GM20431 (cell line): ENCODE data around the gene SEMA3A.

Experiments
- in situ Hi-C: fragments of 300-500 bp; cut with MseI, MboI; formaldehyde crosslinking; loops from one replicate; pipeline ENCODE4 v1.15.0; 2020; ENCODE audit warnings: low sequenced_read_pairs; ENCODE audit not compliant: unreplicated experiment

The SEMA3A gene

DNA sequence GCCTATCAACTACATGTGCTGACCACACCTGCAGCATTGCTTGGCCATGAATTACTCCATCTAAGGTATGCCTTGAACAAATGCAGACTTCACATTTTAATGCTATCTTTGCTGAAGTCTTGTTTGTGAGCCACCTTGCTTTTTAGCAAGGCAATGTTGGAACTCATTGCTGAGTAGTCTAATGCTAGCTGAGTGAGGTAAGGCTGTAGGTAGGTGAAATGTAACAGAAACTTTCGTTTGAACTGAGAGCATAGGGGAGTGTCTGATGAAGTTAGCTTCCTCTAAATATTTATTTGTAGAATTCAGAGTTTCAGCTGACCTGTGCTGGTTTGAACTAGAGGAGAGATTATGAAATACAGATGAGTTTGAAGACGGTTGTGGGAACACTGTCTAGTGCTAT lies 238.5 kb downstream of the SEMA3A start:
- in situ Hi-C loops, result no loop called here

GRCh38 chr7:83952236-83952635 lies 242.4 kb downstream of the SEMA3A start:
- in situ Hi-C loops, result no loop called here

DNA sequence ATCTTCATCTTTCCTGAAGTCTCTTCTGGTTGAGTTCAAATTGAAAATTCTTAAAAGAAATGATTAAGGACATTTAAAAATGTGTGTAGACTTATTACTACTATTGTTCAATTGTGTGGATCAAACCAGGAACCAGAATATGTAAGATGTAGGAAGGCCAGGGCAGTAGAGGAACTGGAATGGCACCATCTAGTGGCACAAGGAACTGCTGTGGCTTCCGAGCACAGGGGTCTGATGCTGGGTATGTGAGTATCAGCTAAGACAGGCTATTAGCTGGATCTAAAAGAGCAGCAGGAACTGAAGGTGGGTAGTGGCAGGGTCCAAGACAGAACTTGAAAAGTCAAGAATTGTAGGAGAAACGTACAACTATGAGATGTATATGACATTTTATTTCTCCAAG lies 247.3 kb downstream of the SEMA3A start:
- in situ Hi-C loops, result loop anchor here (25.0 kb wide), 1 partner anchor 1065 kb away; no protein-coding TSS in a partner anchor

GRCh38 chr7:83946801-83947200 lies 247.8 kb downstream of the SEMA3A start:
- in situ Hi-C loops, result loop anchor here (25.0 kb wide), 1 partner anchor 1066 kb away; no protein-coding TSS in a partner anchor

DNA sequence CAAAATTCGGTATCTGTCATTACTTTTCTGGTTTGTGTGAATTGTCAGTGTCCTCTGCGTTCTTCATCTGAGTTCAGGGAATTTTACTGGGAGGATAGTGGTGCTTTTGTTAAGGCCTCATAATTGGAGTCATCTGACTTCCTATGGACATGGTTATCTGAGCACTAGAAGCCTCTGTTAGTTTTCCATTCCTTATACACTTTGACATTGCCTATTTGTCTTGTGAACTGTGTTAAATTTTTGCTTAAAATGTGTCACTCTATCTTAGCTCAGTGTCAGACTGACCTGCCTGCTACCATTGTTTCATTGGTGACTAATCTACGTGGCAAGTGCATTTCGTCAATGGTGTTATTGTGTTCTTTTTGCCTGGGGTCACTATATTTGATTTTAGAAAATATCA lies 253.3 kb downstream of the SEMA3A start:
- in situ Hi-C loops, result loop anchor here (25.0 kb wide), 1 partner anchor 1071 kb away; no protein-coding TSS in a partner anchor

- in situ Hi-C loops, result loop anchor here (25.0 kb wide), 1 partner anchor 1074 kb away; no protein-coding TSS in a partner anchor
Observed at GRCh38 chr7:83937930-83938329, 256.7 kb downstream of the SEMA3A start.

GRCh38 chr7:83936056-83936708 lies 258.4 kb downstream of the SEMA3A start:
- in situ Hi-C loops, result loop anchor here (25.0 kb wide), 1 partner anchor 1076 kb away; no protein-coding TSS in a partner anchor

- in situ Hi-C loops, result loop anchor here (25.0 kb wide), 1 partner anchor 1078 kb away; no protein-coding TSS in a partner anchor
Observed at GRCh38 chr7:83934118-83934734, 260.4 kb downstream of the SEMA3A start.

GRCh38 chr7:83931968-83932367 lies 262.6 kb downstream of the SEMA3A start:
- in situ Hi-C loops, result loop anchor here (25.0 kb wide), 1 partner anchor 1080 kb away; no protein-coding TSS in a partner anchor

DNA sequence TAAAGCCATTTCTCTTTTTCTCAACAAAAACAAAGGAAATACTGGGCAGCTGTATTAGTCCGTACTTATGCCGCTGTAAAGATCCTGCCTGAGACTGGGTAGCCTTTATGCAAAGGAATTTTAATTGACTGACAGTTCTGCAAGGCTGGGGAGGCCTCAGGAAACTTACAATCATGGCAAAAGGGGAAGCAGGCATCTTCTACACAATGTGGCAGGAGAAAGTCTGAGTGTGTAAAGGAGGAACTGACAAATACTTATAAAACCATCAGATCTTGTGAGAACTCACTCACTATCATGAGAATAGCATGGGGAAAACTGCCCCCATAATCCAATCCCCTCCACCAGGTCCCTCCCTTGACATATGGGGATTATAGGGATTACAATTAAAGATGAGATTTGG lies 264.3 kb downstream of the SEMA3A start:
- in situ Hi-C loops, result loop anchor here (25.0 kb wide), 1 partner anchor 1082 kb away; no protein-coding TSS in a partner anchor

DNA sequence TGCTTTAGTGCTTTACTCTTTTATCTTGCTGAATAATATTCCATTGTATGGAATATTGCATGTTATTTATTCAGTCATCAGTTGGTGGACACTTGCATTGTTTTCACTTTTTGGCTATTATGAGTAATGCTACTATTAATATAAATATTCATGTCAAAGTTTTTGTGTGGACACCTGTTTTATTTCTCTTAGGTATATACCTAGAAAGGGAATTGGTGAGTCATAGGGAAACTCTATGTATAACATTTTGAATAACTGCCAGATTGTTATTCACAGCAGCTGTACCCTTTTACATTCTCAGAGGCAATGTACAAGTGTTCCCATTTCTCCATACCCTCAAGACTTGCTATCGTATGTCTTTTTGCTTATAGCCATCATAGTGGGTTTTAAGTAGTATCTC lies 268.7 kb downstream of the SEMA3A start:
- in situ Hi-C loops, result loop anchor here (25.0 kb wide), 1 partner anchor 1086 kb away; no protein-coding TSS in a partner anchor

- in situ Hi-C loops, result no loop called here
Observed at GRCh38 chr7:83921941-83922607, 272.5 kb downstream of the SEMA3A start.

DNA sequence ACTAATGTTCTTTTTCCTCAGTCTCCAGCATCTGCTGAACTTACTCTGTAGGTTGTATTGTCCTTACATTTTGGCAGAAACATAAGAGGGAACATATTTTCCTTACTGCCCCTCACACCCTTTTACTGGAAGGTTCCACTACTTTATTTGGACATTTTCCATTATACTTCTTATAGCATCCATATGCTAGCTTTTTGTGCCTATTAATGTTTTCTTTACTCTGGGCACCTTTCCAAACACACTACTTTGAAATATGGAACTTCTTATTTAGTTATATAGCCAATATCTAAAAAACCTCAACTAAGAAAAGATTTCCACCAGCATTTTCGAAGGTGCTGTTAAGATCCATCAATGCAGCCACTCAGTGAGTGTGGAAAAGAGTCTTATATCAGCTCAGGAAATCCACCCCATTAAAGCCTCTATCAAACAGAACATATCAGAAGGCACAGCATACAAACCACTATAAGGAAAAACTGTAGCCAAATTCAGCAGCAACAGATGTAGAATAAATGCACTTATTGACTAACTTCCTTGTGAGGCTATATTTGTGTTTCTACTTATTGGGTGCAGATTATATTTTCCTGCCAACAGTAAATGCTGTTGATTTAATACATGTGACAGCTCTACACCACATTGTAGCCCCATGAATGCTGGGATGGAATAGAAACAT lies 273.2 kb downstream of the SEMA3A start:
- in situ Hi-C loops, result no loop called here

GRCh38 chr7:83918142-83918541 lies 276.4 kb downstream of the SEMA3A start:
- in situ Hi-C loops, result no loop called here

GRCh38 chr7:83913174-83913573 lies 281.4 kb downstream of the SEMA3A start:
- in situ Hi-C loops, result no loop called here

DNA sequence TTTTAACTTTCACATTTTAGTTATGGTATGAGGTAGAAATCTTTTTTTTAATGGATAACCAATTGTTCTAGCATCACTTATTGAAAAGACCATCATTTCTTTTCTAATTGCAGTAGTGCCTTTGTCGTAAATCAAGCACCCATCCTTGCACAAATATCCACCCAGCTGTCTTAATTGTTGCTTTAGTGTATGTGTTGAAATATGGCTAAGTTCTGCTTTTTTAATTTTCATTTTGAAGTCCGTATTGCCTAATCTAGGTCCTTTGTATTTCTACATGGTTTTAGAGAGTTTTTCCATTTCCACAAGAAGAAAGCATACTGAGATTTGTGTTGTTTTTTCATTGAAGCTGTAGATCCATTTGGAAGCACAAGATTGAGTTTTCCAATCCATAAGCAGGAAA lies 286.1 kb downstream of the SEMA3A start:
- in situ Hi-C loops, result no loop called here
